NCI-H526 (cell line): Measurements from ENCODE around the gene CPT1B.
"Not testable (repeated sequence)": the region's sequence is repeated elsewhere in the genome, so short reads cannot be mapped to it uniquely, and the experiment has no call there.

ENCODE experiments used
- DNase-seq, 2 experiments: peaks; one replicate each; lab custom pipeline; 2025; lab: John Stamatoyannopoulos, UW

Gene CPT1B

GRCh38 chr22:50577987-50578775 lies at the start of gene CPT1B:
Gene CPT1B (minus strand): TSS chr22:50578427. CDS start chr22:50577915, 512 bp downstream.
- DNase-seq, result no peak

DNA sequence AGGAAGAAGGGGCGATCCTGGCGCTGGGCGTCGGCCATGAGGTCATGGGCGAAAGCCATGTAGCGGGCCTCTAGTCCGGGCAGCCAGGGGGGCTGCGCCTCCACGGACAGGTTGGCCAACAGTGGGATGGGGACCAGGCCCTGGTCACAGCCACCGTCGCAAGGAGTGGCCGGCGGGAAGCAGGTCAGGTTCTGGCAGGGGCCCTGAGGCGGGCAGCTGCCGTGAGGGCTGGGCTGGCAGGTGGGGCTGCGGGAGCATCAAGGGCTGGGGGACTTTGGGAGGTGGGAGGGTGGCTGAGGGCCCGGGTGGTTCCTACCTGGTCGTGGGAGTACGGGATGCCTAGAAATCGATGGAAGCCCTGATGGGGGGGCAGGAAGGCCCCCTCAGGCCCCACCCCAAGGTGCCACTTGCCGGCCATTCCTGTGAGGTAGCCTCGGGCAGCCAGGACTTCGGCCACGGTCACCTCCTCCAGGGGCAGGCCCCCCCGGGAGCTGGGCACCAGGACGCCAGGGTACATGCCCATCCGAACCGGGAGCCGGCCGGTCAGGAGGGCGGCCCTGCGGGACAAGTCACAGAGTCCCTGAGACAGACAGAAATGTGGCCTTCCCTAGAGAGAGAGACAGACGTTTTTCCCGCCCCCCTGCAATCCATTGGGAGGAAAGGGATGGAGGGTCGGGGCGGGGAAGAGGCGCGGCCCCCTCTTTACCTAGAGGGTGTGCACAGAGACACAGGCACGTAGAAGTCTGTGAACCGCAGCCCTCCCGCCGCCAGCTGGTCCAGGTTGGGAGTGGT lies 48.8 kb upstream of the CPT1B start:
- DNase-seq, result no peak

GRCh38 chr22:50626314-50626849 lies 48.2 kb upstream of the CPT1B start:
- DNase-seq, result no peak

GRCh38 chr22:50625568-50626313 lies 47.5 kb upstream of the CPT1B start:
- no peak for DNase-seq

- DNase-seq, result no peak
Observed at GRCh38 chr22:50625131-50625567, 46.9 kb upstream of the CPT1B start.

- DNase-seq, result no peak
Observed at GRCh38 chr22:50624347-50625130, 46.3 kb upstream of the CPT1B start.

- peak; percentile 80 to 87 for DNase-seq
Observed at GRCh38 chr22:50622723-50623327, 44.6 kb upstream of the CPT1B start.

- no peak for DNase-seq
Observed at GRCh38 chr22:50621948-50622722, 43.9 kb upstream of the CPT1B start.

GRCh38 chr22:50621356-50621880 lies 43.2 kb upstream of the CPT1B start:
- no peak for DNase-seq

DNA sequence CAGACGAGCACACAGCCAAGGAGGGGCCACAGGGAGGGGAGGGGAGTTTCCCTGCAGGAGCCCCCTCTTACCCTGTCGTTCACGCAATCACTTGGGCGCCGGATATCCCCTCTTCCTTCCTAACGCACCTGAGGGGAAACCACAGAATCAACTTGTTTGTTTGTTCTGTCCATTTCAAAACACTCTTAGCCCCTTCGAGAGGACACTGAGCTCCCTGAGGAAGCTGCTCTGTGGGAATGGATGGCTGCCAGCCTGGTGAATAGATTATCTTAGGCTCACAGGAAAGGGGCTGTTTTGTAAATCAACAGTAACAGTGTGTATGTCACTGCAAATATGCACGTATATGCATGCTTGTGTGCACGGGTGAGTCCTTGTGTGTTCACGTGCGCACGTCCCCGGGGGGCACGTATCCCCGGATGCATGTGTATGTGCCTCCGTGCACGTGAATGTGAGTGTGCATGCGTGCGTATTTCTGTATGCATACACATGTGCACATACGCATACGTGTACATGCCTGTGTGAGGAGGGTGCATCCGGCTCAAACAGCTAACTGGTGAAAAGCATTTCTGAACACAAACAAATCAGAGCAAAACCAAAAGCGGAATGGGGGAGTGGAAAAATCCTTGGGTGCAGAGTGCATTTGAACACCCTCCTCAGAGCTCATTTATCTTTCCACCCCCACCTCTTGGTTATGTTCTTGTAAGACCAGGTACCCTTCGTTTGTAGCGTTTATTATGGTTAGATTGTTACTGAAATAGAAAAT lies 42.5 kb upstream of the CPT1B start:
- DNase-seq, result peak in 1 of 2 experiments; percentile 35

GRCh38 chr22:50614296-50614695 lies 36.1 kb upstream of the CPT1B start:
- not testable (repeated sequence) for DNase-seq

DNA sequence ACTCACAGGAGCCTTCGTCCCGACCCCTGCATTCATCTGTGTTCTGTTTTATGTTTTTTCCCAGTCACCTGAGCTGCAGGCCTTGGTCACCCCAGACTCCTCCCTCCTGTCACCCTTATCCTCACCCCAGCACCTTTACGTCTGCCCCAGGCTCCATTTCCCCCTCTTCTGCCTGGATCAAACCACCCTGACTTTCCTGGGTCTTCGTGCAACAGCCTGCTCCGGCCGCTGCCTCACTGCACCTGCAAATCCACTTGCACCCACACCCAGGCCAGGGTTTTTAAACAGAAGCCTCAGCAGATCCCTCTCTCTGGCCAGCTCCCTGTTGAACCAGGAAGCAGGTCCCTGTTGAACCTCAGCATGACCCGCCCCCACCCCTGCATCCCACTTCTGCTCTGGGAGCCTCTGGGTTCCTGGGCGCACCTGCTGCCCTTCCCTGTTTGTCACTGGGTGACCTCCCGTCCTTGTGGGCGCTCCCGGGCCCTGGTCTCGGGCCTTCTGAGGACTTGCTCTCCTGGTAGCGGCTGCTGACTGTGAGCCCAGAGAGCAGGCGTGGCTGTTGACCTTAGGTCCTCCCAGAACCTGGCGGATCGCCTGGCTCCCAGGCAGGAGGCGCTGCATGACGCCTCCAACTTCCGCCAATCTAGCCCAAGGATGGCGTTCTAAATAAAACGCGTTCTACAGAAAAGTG lies 35.2 kb upstream of the CPT1B start:
- DNase-seq, result peak in 1 of 2 experiments; percentile 47

DNA sequence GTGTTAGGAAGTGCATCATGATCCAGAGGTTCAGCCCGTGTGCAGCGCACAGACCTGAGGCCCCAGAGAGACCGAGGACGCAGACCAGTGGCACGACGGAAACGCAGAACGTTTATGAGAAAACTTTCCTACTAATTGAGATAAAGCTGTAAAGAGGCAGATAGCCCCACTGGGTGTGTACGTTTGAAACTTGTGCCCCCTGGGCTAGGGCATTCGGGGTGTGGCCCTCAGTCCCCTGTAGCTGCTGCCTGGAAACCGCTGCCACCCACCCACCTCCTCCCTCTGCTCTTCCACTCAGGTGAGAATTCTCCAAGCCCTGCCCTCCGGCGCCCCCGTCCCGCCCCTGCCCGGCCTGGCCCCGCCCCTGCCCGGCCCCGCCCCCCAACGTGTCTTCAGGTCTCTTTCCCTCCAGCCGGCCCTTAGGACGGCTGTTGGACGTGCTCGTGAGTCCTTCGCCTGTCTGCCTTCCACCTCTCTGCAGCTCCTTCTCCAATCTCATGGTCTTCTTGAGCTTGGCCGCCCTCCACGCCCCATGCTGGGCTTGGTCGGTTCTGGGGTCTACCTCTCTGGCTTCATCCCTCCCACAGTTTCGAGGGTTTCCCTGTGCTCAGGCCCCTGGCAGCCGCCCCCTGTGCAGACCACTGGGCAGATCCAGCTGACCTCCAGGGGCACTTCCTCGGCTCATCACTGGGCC lies 34.4 kb upstream of the CPT1B start:
- DNase-seq, result peak in 1 of 2 experiments; percentile 48

- DNase-seq, result no peak
Observed at GRCh38 chr22:50612168-50612527, 33.9 kb upstream of the CPT1B start.

GRCh38 chr22:50611341-50612060 lies 33.3 kb upstream of the CPT1B start:
- DNase-seq, result no peak

DNA sequence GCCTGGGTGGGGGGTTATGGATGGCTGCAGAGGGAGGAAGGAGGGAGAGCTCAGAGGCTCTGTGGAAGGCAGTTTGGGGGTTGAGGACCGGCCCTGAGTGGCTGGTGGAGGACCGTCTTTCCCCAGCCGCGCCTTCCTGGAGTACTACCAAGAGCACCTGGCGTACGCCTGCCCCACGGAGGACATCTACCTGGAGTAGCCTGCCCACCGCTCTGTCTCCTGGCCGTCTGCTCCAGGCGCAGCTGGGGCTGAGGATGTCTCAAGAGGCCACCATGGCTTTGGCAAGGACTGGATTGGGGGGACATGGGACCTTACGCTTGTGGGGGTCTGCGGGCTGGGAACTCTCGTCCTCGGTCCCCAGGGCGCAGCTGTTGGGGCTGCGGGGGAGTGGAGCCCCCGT lies 32.4 kb upstream of the CPT1B start:
- no peak for DNase-seq

- no peak for DNase-seq
Observed at GRCh38 chr22:50610041-50610451, 31.8 kb upstream of the CPT1B start.
